ENCODE results near the gene GPSM1. TPM values are rescaled to one million over a fixed set of nuclear protein-coding genes. Genes with fewer than 3 reads are reported as not detected.
"Not testable (repeated sequence)": the region's sequence is repeated elsewhere in the genome, so short reads cannot be mapped to it uniquely, and the experiment has no call there.

Gene GPSM1
- total RNA-seq, 1 experiment from 2014 or later, result 21.2 TPM

DNA sequence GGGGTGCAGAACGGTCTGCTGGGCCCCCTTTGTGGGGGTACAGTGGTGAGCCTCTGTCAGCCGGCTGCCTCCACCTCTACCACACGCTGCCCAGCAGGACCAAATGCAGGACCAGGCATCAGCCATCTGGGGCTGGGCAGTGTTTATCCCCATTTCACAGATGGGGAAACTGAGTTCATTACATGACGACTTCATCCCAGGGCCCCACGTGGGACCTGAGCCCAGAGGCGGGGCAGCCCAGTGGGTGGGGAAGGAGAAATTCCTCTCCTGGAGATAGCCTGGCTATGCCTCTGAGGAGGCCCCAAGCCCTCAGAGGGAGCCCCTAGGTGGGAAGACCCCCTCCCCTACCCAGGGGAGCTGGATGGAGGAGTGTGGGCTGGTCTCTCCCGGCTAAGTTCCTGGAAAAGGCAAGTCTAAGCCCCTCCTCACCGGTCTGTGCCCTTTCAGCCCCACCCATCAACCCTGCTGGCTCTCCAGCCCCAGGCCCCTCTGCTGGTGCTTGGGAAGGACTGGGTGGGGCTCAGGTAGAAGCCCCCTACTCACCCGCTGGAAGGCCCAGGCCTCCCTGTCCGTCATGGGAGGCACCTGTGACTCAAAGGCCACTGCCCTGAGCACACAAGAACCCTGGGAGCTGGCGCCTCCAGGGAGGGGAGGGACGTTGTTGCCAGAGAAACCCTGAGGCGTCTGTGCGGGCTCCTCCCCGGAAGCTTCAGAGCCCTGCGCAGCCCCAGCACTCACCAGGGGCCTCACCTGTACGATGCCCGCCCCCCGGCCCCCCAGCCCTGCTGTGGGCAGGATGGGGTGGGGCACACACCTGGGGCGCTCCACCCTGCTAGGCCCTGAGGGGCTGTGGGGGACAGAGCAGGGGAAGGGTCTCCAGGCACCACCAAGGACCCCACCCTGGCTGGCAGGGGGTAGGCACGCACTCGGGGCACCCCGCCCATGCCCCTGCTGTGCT lies 16.0 kb upstream of the GPSM1 start:
- in situ Hi-C loops (cut with HindIII; ENCODE audit: low pct_unique_long_range_greater_than_20kb, low sequenced_read_pairs), result no loop called here
- DNase-seq (ENCODE audit: low read depth, low spot score), result no peak

DNA sequence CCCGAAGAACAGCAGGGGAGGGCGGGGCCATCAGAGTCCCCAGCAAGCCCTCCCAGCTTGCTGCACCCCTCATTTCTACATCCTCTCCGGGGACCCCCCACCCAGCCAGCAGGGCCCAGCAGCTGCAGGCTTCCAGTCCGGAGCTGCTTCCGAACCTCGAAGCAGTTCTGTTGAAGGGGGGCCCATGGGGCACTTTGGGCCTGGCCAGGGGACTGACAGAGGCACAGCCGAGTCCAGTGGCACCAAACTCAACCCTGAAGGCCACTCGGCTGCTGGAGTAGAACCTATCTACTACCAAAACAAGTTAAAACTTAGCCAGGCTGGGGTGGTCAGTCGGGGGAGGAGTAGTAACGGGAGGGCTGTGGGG lies 15.3 kb upstream of the GPSM1 start:
- in situ Hi-C loops (cut with HindIII; ENCODE audit: low pct_unique_long_range_greater_than_20kb, low sequenced_read_pairs), result no loop called here
- DNase-seq (ENCODE audit: low read depth, low spot score), result no peak

DNA sequence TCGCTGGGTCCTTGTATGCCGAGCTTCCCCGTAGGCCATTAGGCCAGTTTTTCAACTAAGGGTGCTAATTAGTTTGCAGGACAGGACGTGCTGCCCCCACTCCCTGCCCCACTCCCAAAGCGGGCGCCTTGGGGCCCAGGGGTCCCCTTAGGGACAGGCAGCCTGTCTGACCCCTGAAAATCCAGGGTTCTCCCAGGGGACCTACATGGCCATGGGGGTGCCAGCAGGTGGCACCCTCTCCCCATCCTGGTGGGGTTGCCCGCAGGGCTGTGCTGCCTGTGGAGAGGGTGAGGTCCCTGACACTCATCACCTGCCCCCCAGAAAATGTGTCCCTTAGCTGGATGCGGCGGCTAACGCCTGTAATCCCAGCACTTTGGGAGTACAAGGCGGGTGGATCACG lies 14.9 kb upstream of the GPSM1 start:
- in situ Hi-C loops (cut with HindIII; ENCODE audit: low pct_unique_long_range_greater_than_20kb, low sequenced_read_pairs), result no loop called here
- peak; percentile 31 for DNase-seq (ENCODE audit: low read depth, low spot score)

DNA sequence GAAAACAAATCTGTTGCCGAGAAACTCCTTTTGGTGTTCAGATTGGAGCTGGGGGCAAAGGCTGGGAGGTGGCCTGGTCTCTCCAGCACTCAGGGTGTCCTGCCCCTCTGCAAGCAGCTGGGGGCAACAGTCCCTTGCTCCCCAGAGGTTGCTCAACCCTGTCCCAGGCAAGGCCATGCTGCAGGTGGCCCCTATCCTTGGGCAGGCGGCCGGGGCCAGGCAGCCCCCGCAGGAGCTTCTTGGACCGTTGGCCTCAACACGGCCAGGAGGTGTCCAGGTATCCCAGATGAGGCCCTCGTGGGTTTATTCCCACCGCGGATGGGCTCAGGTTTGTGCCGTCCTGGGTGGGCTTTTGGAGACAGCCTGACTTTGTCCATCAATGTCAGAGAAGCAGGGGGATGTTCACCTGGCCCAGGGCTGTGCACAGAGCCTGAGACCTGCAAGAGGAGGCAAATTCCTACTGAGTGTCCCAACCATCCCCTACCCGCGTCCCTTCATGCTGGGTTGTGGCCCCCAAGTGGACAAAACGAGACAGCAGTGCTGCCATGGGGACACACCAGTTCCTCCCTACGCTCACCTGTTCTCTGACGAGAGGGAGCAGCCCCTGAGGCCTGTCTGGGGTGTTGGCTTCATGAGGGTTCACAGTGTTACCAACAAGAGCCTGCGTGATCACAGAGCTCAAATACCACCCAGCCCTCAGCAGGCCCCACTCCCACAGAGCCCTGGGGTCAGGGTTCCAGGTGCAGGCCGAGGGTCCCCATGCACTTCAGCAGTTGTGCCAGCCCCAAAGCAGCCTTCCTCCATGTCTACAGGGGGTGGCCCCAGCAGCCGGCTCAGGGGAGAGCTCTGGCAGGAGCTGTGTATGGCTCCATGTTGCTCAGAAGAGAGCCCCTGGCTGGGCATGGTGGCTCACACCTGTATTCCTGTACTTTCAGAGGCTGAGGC lies 14.0 kb upstream of the GPSM1 start:
- in situ Hi-C loops (cut with HindIII; ENCODE audit: low pct_unique_long_range_greater_than_20kb, low sequenced_read_pairs), result no loop called here
- no peak for DNase-seq (ENCODE audit: low read depth, low spot score)

DNA sequence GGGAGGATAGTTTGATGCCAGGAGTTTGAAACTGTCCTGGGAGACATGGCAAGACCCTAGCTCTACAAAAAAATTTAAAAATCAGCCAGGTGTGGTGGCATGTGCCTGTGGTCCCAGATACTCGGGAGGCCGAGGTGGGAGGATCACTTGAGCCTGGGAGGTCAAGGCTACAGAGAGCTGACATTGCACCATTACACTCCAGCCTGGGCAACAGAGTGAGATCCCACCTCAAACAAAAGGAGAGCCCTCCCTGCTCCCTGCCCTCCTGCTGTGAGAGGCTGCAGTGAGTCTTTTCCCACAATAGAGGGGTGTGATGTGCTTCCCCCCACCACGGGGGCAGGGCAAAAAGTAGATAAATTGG lies 13.3 kb upstream of the GPSM1 start:
- DNase-seq (ENCODE audit: low read depth, low spot score), result no peak
- in situ Hi-C loops (cut with HindIII; ENCODE audit: low pct_unique_long_range_greater_than_20kb, low sequenced_read_pairs), result no loop called here

DNA sequence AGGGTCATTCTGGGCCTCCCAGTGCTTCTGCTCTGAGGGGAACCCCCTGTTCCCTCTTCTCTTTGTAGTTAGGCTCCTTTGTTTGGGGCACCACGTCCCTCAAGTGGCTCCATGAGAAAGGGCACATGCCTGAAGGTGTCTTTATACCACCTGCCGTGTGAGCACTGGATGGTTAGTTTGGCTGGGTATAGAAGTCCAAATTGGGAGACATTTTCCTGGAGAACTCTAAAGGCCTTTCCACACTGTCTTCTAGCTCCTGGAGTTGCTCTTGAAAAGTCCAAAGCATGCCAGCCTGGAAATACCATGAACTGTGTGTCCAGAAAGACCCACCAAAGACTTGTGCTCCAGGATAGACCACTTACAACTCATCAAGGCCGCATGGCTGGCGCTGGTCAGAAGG lies 12.4 kb upstream of the GPSM1 start:
- no peak for DNase-seq (ENCODE audit: low read depth, low spot score)
- in situ Hi-C loops (cut with HindIII; ENCODE audit: low pct_unique_long_range_greater_than_20kb, low sequenced_read_pairs), result no loop called here

DNA sequence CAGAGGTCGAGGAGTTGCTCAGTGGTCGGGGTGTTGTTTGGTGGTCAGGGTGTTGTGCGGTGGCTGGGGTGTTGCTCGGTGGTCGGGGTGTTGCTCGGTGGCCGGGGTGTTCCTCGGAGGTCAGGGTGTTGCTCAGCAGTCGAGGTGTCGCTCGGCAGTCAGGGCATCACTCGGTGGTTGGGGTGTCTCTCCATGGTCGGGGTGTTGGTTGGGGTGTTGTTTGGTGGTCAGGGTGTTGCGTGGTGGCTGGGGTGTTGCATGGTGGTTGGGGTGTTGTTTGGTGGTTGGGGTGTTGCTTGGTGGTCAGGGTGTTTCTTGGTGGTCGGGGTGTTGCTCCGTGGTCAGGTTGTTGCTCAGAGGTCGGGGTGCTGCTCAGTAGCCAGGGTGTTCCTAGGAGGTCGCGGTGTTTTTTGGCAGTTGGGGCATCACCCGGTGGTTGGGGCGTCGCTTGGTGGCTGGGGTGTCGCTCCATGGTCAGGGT lies 11.0 kb upstream of the GPSM1 start:
- in situ Hi-C loops (cut with HindIII; ENCODE audit: low pct_unique_long_range_greater_than_20kb, low sequenced_read_pairs), result no loop called here
- no peak for DNase-seq (ENCODE audit: low read depth, low spot score)

DNA sequence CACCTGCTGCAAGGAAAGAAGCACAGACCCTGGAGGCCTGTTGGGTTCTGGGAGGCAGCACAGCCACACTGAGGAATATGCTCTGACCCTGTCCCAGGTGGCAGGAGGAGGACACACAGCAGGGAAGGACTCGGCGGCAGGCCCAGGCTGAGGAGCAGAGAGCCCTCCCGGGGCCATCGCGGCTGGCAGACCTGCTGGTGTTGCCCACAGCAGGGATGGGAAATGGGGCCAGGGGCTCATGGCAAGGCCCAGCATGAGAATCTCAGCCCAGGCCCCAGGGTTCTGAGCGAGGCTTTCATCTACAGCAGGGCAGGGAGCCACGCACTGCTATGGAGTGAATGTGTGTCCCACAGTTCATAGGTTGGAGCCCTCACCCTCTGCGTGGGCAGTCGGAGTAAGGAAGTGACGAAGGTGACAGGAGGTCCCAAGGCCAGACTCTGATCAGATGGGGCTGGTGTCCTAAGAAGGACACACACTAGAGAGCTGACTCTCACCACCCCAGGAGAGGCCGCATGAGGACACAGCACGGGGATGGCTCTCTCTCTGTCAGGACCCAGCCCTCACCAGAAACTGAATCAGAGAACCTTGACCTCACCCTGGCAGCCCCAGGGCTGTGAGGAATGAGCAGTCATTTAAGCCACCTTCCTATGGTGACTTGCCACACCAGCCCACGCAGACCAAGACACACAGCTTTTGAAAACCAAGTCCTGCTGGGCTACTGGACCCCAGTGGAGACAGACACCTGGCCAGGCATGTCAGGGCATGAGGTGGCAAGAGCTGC lies 10.3 kb upstream of the GPSM1 start:
- no peak for DNase-seq (ENCODE audit: low read depth, low spot score)
- in situ Hi-C loops (cut with HindIII; ENCODE audit: low pct_unique_long_range_greater_than_20kb, low sequenced_read_pairs), result no loop called here

DNA sequence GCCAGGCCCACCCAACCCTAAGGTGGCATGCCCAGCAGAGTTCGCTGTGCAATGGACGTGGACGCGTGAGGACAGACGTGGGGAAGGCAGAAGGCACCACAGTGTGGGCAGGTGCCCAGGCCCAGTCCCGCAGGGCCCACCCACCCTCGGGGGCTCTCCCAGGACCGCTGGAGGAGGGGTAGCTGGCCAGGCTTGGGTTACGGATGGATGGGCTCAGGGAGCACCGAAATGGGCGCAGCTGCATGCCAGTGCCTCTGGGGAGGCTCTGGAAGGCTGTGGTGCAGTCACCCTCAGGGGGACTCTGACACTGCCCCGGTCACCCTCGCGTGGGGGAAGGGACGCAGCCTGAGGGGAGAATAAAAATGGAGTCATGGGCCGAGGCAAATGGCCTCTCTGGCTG lies 9.6 kb upstream of the GPSM1 start:
- DNase-seq (ENCODE audit: low read depth, low spot score), result no peak
- in situ Hi-C loops (cut with HindIII; ENCODE audit: low pct_unique_long_range_greater_than_20kb, low sequenced_read_pairs), result no loop called here

DNA sequence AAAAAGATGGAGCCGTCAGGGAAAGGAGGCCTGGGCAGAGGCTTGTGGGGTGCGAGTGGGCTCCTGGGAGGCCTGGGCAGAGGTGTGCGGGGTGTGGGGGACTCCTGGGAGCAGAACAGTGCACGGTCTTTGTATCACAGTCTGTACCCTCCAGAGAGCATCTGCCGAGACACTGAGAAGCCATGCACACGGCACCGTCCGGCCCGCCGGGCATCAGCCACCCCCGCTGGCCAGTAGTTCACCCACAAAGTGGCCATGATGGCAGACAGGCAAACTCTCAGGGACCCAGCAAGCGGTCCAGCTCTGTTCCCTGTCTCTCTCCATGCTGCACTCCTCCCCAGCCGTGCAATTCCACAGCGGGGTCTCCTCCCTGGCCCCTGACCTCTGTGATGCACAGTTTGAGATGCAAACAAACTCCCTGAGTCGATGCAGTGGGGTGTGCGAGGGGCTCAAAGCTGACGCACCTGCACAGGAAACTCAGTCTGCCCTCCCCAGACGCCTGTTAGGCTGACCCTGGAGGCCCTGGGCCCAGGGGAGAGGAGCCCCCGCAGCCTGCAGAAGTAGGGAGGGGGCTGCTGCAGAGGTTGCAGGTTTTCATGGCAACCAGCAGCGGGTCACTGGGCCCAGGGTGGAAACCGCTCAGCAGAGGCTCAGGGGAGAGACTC lies 9.1 kb upstream of the GPSM1 start:
- in situ Hi-C loops (cut with HindIII; ENCODE audit: low pct_unique_long_range_greater_than_20kb, low sequenced_read_pairs), result no loop called here

DNA sequence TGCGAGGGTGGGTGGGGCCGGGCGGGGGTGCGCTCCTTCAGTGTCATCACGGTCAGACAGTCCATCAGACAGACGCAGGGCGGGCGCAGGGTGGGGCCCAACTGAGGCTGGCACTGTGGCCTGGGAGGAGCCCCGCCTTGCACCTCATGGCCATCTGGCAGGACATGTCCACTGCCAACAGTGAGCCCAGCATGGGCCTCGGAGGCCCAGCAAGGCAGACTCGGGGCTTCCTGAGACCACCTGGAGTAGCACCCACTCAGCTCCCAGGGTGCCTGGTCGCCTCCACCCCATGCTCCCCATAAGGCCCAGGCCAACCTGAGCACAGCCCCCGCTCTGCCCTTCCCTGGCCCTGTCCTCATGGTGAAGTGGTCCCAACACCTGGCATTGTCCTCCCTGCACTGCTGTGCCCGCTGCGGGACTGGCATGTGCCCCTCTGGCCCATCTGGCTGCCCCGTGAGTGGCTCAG lies 8.5 kb upstream of the GPSM1 start:
- in situ Hi-C loops (cut with HindIII; ENCODE audit: low pct_unique_long_range_greater_than_20kb, low sequenced_read_pairs), result no loop called here
- no peak for DNase-seq (ENCODE audit: low read depth, low spot score)

More for the DNA sequence above, 9.1 kb upstream of the GPSM1 start:
- DNase-seq (ENCODE audit: low read depth, low spot score), result no peak

DNA sequence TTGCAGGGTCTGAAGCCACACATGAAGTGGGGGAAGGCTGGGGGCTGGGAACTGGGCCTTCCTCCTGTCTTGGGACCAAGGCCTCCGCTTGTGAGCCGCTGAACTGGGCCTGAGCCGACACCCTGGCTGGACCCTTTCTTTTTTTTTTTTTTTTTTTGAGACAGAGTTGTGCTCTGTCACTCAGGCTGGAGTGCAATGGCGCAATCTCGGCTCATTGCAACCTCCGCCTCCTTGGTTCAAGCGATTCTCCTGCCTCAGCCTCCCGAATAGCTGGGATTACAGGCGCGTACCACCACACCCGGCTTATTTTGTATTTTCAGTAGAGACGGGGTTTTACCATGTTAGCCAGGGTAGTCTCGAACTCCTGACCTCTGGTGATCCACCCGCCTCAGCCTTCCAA lies 8.1 kb upstream of the GPSM1 start:
- in situ Hi-C loops (cut with HindIII; ENCODE audit: low pct_unique_long_range_greater_than_20kb, low sequenced_read_pairs); DNase-seq (ENCODE audit: low read depth, low spot score): not testable (repeated sequence)

DNA sequence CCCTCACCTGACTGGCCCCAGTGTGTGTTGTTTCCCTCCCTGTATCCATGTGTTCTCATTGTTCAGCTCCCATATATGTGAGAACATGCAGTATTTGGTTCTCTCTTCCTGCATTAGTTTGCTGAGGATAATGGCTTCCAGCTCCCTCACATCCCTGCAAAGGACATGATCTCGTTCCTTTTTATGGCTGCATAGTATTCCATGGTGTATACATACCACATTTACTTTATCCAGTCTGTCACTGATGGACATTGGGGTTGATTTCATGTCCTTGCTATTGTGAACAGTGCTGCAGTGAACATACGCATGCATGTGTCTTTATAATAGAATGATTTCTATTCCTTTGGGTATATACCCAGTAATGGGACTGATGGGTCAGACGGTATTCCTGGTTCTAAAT lies 7.4 kb upstream of the GPSM1 start:
- in situ Hi-C loops (cut with HindIII; ENCODE audit: low pct_unique_long_range_greater_than_20kb, low sequenced_read_pairs); DNase-seq (ENCODE audit: low read depth, low spot score): not testable (repeated sequence)

DNA sequence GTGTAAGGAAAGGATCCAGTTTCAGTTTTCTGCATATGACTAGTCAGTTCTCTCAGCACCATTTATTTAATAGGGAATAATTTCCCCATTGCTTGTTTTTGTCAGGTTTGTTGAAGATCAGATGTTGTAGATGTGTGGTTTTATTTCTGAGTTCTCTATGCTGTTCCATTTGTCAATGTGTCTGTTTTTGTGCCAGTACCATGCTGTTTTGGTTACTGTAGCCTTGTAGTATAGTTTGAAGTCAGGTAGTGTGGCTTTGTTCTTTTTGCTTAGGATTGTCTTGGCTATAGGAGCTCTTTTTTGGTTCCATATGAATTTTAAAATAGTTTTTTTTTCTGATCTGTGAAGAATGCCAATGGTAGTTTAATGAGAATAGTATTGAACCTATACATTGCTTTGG lies 6.4 kb upstream of the GPSM1 start:
- DNase-seq (ENCODE audit: low read depth, low spot score); in situ Hi-C loops (cut with HindIII; ENCODE audit: low pct_unique_long_range_greater_than_20kb, low sequenced_read_pairs): not testable (repeated sequence)

DNA sequence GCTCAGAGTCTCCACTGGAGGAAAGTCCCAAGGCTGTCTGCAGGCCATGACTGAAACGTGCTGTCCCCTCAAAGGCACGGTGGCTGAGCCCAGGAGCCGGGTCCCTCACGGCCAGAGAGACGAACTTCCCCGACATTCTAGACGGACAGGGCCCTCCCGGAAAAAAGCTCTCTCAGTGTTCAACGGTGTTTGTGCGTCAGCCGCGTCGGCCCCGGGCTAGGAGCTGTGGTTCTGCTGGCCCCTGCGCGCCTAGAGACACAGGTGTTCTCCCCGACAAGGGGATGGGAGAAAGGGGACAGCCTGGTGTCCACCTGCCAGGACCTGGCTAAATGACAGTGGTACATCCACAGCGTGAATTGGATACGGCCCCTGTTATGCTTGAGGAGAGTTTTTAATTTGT lies 5.8 kb upstream of the GPSM1 start:
- in situ Hi-C loops (cut with HindIII; ENCODE audit: low pct_unique_long_range_greater_than_20kb, low sequenced_read_pairs), result no loop called here
- no peak for DNase-seq (ENCODE audit: low read depth, low spot score)

DNA sequence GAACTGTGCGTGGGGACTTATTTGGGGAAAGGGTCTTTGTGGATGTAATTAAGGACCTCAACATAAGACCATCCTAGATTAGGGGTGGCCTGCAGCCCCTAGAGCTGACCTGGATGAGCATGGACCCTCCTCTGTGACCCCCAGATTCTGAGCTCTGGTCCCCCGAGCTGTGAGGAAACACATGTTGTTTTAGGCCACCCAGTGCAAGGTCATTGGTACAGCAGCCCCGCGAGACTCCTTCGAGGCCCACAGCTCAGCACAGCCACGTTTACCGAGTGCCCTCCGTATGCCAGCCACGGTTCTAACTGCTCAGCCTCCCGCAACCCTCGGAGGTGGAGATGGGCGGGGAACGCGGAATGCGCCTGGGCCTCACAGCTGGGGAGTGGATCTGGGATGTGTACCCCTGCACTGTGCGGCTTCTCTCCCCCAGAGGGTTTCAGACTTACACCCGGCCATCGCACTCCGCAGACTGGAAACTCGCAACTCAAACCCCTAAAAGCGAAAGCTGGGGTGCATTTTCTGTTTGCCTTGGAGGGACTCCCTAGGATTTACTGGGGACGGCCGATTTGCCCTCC lies 4.5 kb upstream of the GPSM1 start:
- DNase-seq (ENCODE audit: low read depth, low spot score), result no peak
- in situ Hi-C loops (cut with HindIII; ENCODE audit: low pct_unique_long_range_greater_than_20kb, low sequenced_read_pairs), result no loop called here

DNA sequence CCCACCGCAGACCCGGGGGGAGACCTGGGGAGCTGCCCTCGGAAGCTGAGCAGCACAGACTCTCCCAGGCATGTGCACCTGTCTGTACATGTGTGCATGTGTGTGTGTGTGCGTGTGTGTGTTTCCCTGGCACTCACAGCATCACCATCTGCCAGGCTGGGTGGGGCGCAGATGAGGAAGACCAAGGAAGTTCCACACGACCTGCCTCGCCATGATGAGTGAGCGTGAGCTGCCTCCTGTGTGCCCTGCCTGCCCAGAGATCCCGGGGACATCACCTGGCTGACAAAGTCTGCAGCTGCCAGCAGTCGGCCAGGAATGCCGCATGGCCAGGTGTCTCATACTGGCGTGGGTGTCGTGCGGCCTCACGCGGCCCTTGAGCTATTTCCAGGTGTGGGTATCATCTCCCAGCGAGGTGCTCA lies 4.0 kb upstream of the GPSM1 start:
- in situ Hi-C loops (cut with HindIII; ENCODE audit: low pct_unique_long_range_greater_than_20kb, low sequenced_read_pairs), result no loop called here
- DNase-seq (ENCODE audit: low read depth, low spot score), result no peak
